Immature natural killer cell (primary cell): ENCODE measurements around the gene STX3. TPM values are rescaled to one million over a fixed set of nuclear protein-coding genes. Genes with fewer than 3 reads are reported as not detected.
"Not testable (repeated sequence)": the region's sequence is repeated elsewhere in the genome, so short reads cannot be mapped to it uniquely, and the experiment has no call there.

Experiments
- DNase-seq, 3 donors: peaks; one replicate each; pipeline ENCODE4 v3.0.0; 2022; ENCODE audit warnings: mixed read lengths in 1 of 3
- H3K27ac Mint-ChIP-seq, 6 donors: one replicate each; pipeline ENCODE4 v1.8.0; 2020; ENCODE audit warnings: mixed read lengths in 6 of 6, mild to moderate bottlenecking in 5 of 6, inconsistent platforms in 4 of 6, moderate library complexity in 3 of 6
- H3K27me3 Mint-ChIP-seq, 3 donors: one replicate each; pipeline ENCODE4 v1.8.0; 2020 to 2021; ENCODE audit warnings: low read depth in 3 of 3, mild to moderate bottlenecking in 3 of 3, mixed read lengths in 3 of 3, moderate library complexity in 3 of 3, inconsistent platforms in 1 of 3
- H3K36me3 Mint-ChIP-seq, 3 donors: one replicate each; pipeline ENCODE4 v1.8.0; 2020; ENCODE audit warnings: mixed read lengths in 3 of 3, inconsistent platforms in 2 of 3, mild to moderate bottlenecking in 2 of 3
- H3K4me1 Mint-ChIP-seq, 2 donors: one replicate each; pipeline ENCODE4 v1.8.0; 2020; ENCODE audit warnings: inconsistent platforms in 2 of 2, mild to moderate bottlenecking in 2 of 2, mixed read lengths in 2 of 2, moderate library complexity in 1 of 2
- H3K4me3 Mint-ChIP-seq, 5 donors: one replicate each; pipeline ENCODE4 v1.8.0; 2020; ENCODE audit warnings: mild to moderate bottlenecking in 5 of 5, mixed read lengths in 5 of 5, inconsistent platforms in 3 of 5, moderate library complexity in 3 of 5
- H3K9me3 Mint-ChIP-seq, 6 donors: one replicate each; pipeline ENCODE4 v1.8.0; 2020; ENCODE audit warnings: mild to moderate bottlenecking in 6 of 6, mixed read lengths in 6 of 6, inconsistent platforms in 4 of 6, moderate library complexity in 3 of 6
- polyA plus RNA-seq, 3 donors: library from polyadenylated mRNA; unstranded; fragments of 300-500 nt; fragmentation: Illumina TruSeq; gene quantifications; one replicate each; pipeline ENCODE4 v1.2.3, GENCODE V29; 2021

The STX3 gene
- polyA plus RNA-seq, 3 donors from 2014 or later: 3.1 to 9.6 (median 7.0) TPM

DNA sequence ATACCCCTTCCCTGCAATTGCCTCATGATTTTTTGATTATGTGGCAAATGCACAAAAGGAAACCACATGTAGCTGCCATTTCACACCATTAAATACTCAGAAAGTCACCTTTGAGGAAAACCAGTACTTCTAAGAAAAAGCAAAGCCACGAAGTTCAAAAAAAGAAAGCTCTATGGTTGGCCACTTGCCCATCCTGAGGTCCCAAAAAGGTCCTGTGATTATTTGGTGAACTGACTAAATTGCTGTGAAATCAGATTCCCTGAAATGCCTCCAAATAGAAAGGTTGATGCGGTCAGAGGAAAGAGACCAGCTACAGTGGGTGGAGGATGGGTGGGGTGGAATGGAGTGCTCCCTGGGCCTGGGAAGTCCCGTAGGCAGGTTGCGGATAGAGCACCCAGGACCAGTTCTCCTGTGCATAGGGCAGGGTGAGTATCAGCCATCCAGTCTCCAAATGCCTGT, 28.5 kb downstream of the STX3 start:
- DNase-seq: no peak
- peaks cover 44 to 56% of the 10 kb centered on the region in 2 donors for H3K4me1 Mint-ChIP-seq

DNA sequence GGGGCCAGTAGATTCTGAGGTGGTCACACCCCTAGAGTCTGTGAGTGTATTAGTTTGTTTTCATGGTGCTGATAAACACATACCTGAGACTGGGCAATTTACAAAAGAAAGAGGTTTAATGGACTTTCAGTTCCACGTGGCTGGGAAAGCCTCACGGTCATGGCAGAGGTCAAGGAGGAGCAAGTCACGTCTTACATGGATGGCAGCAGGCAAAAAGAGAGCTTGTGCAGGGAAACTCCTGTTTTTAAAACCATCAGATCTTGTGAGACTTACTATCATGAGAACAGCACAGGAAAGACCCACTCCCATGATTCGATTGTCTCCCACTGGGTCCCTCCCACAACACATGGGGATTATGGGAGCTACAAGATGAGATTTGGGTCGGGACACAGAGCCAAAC, 29.3 kb downstream of the STX3 start:
- peak overlapping the region in 5 of 6 donors; percentile 1 to 43 (median 14) for H3K27ac Mint-ChIP-seq
- H3K36me3 Mint-ChIP-seq: peaks cover 17 to 28% (median 26%) of the 10 kb centered on the region in 3 donors
- H3K9me3 Mint-ChIP-seq, H3K27me3 Mint-ChIP-seq, DNase-seq: not testable (repeated sequence)
- peak overlapping the region in 4 of 5 donors; percentile 28 to 69 (median 56) for H3K4me3 Mint-ChIP-seq
- H3K4me1 Mint-ChIP-seq: peaks cover 44 to 54% of the 10 kb centered on the region in 2 donors

More for the DNA sequence above, 28.5 kb downstream of the STX3 start:
- peak overlapping the region; percentile 16 to 71 (median 61) for H3K4me3 Mint-ChIP-seq
- peak overlapping the region; percentile 1 to 67 (median 60) for H3K27ac Mint-ChIP-seq
- peaks cover 0 to 3% (median 0%) of the 10 kb centered on the region in 3 donors for H3K27me3 Mint-ChIP-seq
- H3K9me3 Mint-ChIP-seq: no peaks in the 10 kb centered on the region
- peaks cover 13 to 33% (median 23%) of the 10 kb centered on the region in 3 donors for H3K36me3 Mint-ChIP-seq

DNA sequence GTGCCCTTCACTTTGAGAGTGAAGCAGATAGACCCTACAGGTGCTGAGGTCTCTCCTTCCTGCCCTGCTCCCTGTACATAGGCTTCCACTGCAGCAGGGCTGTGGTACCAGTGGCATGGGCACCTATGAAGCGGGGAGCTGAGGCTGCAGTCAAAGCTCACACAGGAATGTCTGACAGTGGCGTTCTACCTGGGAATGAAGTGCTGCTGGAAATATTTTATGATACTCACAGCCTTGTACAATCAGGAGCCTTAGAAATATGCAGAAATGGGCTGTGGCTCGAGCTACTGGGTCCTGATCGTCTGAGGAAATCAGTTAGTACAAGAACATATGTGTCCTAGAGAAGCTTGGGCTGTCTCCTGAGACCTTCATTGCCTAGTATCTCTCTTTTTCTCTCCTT, 30.6 kb downstream of the STX3 start:
- H3K4me1 Mint-ChIP-seq: peaks cover 40% of the 10 kb centered on the region in 2 donors
- DNase-seq: no peak
- H3K27ac Mint-ChIP-seq: no peak overlapping the region
- H3K9me3 Mint-ChIP-seq: no peaks in the 10 kb centered on the region
- H3K4me3 Mint-ChIP-seq: no peak overlapping the region
- H3K27me3 Mint-ChIP-seq: peaks cover 0 to 3% (median 2%) of the 10 kb centered on the region in 3 donors
- peaks cover 24 to 34% (median 29%) of the 10 kb centered on the region in 3 donors for H3K36me3 Mint-ChIP-seq

GRCh38 chr11:59787255-59787588, 32.0 kb downstream of the STX3 start:
- Mint-ChIP-seq H3K4me3 (no peak overlapping the region), H3K4me1 (peaks cover 30 to 32% of the 10 kb centered on the region in 2 donors), H3K27me3 (peaks cover 0 to 3% (median 2%) of the 10 kb centered on the region in 3 donors), H3K9me3 (peaks cover 0 to 1% (median 0%) of the 10 kb centered on the region in 6 donors), H3K27ac (no peak overlapping the region), H3K36me3 (peaks cover 27 to 32% (median 31%) of the 10 kb centered on the region in 3 donors)
- no peak for DNase-seq

GRCh38 chr11:59787816-59788215, 32.6 kb downstream of the STX3 start:
- Mint-ChIP-seq H3K9me3 (peaks cover 0 to 1% (median 0%) of the 10 kb centered on the region in 6 donors), H3K27ac (peak overlapping the region in 1 of 6 donors; percentile 49), H3K36me3 (peaks cover 30 to 38% (median 37%) of the 10 kb centered on the region in 3 donors), H3K4me1 (peaks cover 25 to 26% of the 10 kb centered on the region in 2 donors), H3K27me3 (peaks cover 0 to 3% (median 2%) of the 10 kb centered on the region in 3 donors), H3K4me3 (no peak overlapping the region)
- no peak for DNase-seq

DNA sequence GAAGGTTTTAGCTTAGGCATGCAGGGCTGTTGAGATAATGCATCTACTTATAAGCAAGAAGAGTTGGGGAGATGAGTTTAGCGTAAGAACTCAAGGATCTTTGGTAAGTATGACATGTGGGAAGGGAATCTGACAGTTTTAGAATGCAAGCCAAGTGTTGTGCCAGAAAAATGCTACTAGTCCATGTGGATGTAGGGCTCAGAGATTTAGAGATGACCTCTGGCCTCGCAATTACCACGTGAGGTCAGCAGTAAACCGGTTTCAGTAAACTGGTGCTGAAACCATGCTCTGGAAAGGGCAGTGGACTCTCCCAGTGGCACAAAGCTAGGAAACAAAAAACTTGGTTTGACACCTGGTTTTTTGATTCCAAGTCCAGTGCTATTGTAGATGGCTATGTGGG, 36.5 kb downstream of the STX3 start:
- H3K36me3 Mint-ChIP-seq: peaks cover 48 to 61% (median 49%) of the 10 kb centered on the region in 3 donors
- peaks cover 2% of the 10 kb centered on the region in 2 donors for H3K4me1 Mint-ChIP-seq
- no peak overlapping the region for H3K4me3 Mint-ChIP-seq
- H3K9me3 Mint-ChIP-seq: peaks cover 0 to 4% (median 0%) of the 10 kb centered on the region in 6 donors
- no peak for DNase-seq
- peaks cover 0 to 3% (median 0%) of the 10 kb centered on the region in 3 donors for H3K27me3 Mint-ChIP-seq
- H3K27ac Mint-ChIP-seq: no peak overlapping the region

DNA sequence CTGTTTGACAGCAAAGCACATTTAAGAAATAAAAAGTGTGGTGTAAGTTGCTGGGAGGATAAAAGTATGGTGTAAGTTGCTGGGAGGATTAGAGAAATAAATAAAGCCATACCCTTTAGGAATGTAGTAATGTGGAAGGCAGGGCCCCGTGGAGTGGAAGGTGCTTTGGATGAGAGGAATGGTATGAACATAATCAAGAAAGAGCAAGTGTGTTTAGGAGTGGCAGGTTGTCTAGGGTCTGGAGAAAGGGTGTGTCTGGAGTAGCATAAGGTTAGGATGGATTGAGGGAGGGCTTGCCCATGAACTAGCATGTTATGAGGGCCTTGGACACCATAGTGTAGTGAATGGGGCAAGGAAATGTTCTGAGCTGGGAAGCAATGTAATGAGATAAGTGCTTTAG, 37.3 kb downstream of the STX3 start:
- H3K27me3 Mint-ChIP-seq: peaks cover 0 to 3% (median 0%) of the 10 kb centered on the region in 3 donors
- H3K27ac Mint-ChIP-seq: peak overlapping the region in 1 of 6 donors; percentile 41
- H3K4me3 Mint-ChIP-seq: no peak overlapping the region
- peaks cover 0 to 4% (median 0%) of the 10 kb centered on the region in 6 donors for H3K9me3 Mint-ChIP-seq
- DNase-seq: no peak
- no peaks in the 10 kb centered on the region for H3K4me1 Mint-ChIP-seq
- H3K36me3 Mint-ChIP-seq: peaks cover 46 to 64% (median 50%) of the 10 kb centered on the region in 3 donors

GRCh38 chr11:59794417-59794816, 39.2 kb downstream of the STX3 start:
- H3K4me1 Mint-ChIP-seq: no peaks in the 10 kb centered on the region
- no peak overlapping the region for H3K27ac Mint-ChIP-seq
- no peaks in the 10 kb centered on the region for H3K27me3 Mint-ChIP-seq
- H3K4me3 Mint-ChIP-seq: no peak overlapping the region
- peaks cover 45 to 57% (median 46%) of the 10 kb centered on the region in 3 donors for H3K36me3 Mint-ChIP-seq
- peaks cover 0 to 4% (median 0%) of the 10 kb centered on the region in 6 donors for H3K9me3 Mint-ChIP-seq
- no peak for DNase-seq

- H3K4me1 Mint-ChIP-seq: peaks cover 0 to 7% of the 10 kb centered on the region in 2 donors
- no peak overlapping the region for H3K4me3 Mint-ChIP-seq
- H3K9me3 Mint-ChIP-seq: no peaks in the 10 kb centered on the region
- peak overlapping the region in 3 of 6 donors; percentile 29 to 68 (median 61) for H3K27ac Mint-ChIP-seq
- no peak for DNase-seq
- H3K27me3 Mint-ChIP-seq: peaks cover 0 to 2% (median 0%) of the 10 kb centered on the region in 3 donors
- H3K36me3 Mint-ChIP-seq: peaks cover 19 to 32% (median 27%) of the 10 kb centered on the region in 3 donors
Observed at GRCh38 chr11:59800390-59801025, 45.3 kb downstream of the STX3 start.

- H3K27ac Mint-ChIP-seq: peak overlapping the region in 1 of 6 donors; percentile 12
- H3K36me3 Mint-ChIP-seq: peaks cover 13 to 26% (median 21%) of the 10 kb centered on the region in 3 donors
- no peak overlapping the region for H3K4me3 Mint-ChIP-seq
- H3K9me3 Mint-ChIP-seq: no peaks in the 10 kb centered on the region
- DNase-seq: no peak
- H3K4me1 Mint-ChIP-seq: peaks cover 0 to 7% of the 10 kb centered on the region in 2 donors
- peaks cover 0 to 2% (median 2%) of the 10 kb centered on the region in 3 donors for H3K27me3 Mint-ChIP-seq
Observed at GRCh38 chr11:59801160-59801706, 46.1 kb downstream of the STX3 start.

GRCh38 chr11:59801981-59802638, 46.9 kb downstream of the STX3 start:
- H3K36me3 Mint-ChIP-seq: peaks cover 18 to 32% (median 21%) of the 10 kb centered on the region in 3 donors

GRCh38 chr11:59802639-59803176, 47.5 kb downstream of the STX3 start:
- DNase-seq: peak; percentile 46 to 62 (median 62)
- peak overlapping the region in 1 of 6 donors; percentile 36 for H3K27ac Mint-ChIP-seq
- H3K9me3 Mint-ChIP-seq: no peaks in the 10 kb centered on the region
- peaks cover 13 to 28% (median 15%) of the 10 kb centered on the region in 3 donors for H3K36me3 Mint-ChIP-seq
- peaks cover 0 to 7% of the 10 kb centered on the region in 2 donors for H3K4me1 Mint-ChIP-seq
- peaks cover 0 to 3% (median 2%) of the 10 kb centered on the region in 3 donors for H3K27me3 Mint-ChIP-seq
- no peak overlapping the region for H3K4me3 Mint-ChIP-seq

More at GRCh38 chr11:59801981-59802638, 46.9 kb downstream of the STX3 start:
- Mint-ChIP-seq H3K27ac (no peak overlapping the region), H3K4me1 (peaks cover 0 to 7% of the 10 kb centered on the region in 2 donors), H3K9me3 (no peaks in the 10 kb centered on the region), H3K4me3 (no peak overlapping the region), H3K27me3 (peaks cover 0 to 3% (median 2%) of the 10 kb centered on the region in 3 donors)
- DNase-seq: no peak

GRCh38 chr11:59804061-59804460, 48.9 kb downstream of the STX3 start:
- H3K4me3 Mint-ChIP-seq: no peak overlapping the region
- H3K4me1 Mint-ChIP-seq: peaks cover 4 to 15% of the 10 kb centered on the region in 2 donors
- no peaks in the 10 kb centered on the region for H3K9me3 Mint-ChIP-seq
- H3K27ac Mint-ChIP-seq: no peak overlapping the region
- H3K27me3 Mint-ChIP-seq: peaks cover 0 to 3% (median 2%) of the 10 kb centered on the region in 3 donors
- peaks cover 9 to 25% (median 12%) of the 10 kb centered on the region in 3 donors for H3K36me3 Mint-ChIP-seq
- DNase-seq: no peak
